Activated CD4-positive, alpha-beta memory T cell treated with anti-CD3 and anti-CD28 coated beads, Interleukin-2, amount 10 ng/mL, durations not matched to agents 7 days and 5 days (primary cell): ENCODE data around the gene ADAM17. TPM values are rescaled to one million over a fixed set of nuclear protein-coding genes. Genes with fewer than 3 reads are reported as not detected.

Experiments
- CTCF ChIA-PET: fragments of 350-600 bp; sonication (Branson Sonifier 250); formaldehyde crosslinking; loops from one replicate; lab custom pipeline; 2021; ENCODE audit warnings: antibody characterized with exemption, inconsistent platforms; lab: Charles Lee
- POLR2A ChIA-PET: fragments of 350-600 bp; sonication (Branson Sonifier 250); formaldehyde crosslinking; loops from one replicate; lab custom pipeline; 2021; ENCODE audit warnings: antibody characterized with exemption; lab: Charles Lee
- DNase-seq: peaks from one replicate; pipeline ENCODE4 v3.0.0-alpha.2; 2020
- H3K27ac Mint-ChIP-seq: one replicate; pipeline ENCODE4 v1.8.0; 2021; ENCODE audit warnings: mild to moderate bottlenecking, mixed read lengths
- H3K27me3 Mint-ChIP-seq: one replicate; pipeline ENCODE4 v1.8.0; 2021; ENCODE audit warnings: mixed read lengths
- H3K36me3 Mint-ChIP-seq: one replicate; pipeline ENCODE4 v1.8.0; 2021; ENCODE audit warnings: low read depth, mixed read lengths
- H3K4me1 Mint-ChIP-seq: one replicate; pipeline ENCODE4 v1.8.0; 2021; ENCODE audit warnings: mixed read lengths
- H3K4me3 Mint-ChIP-seq: one replicate; pipeline ENCODE4 v1.8.0; 2021; ENCODE audit warnings: mild to moderate bottlenecking, mixed read lengths
- H3K9me3 Mint-ChIP-seq: one replicate; pipeline ENCODE4 v1.8.0; 2021; ENCODE audit warnings: mixed read lengths
- total RNA-seq, 2 experiments: library from RNA; stranded (reverse); gene quantifications; one replicate each; pipeline ENCODE4 v1.2.3, GENCODE V29; 2021

The ADAM17 gene
- total RNA-seq, 2 experiments from 2014 or later = 28.9 to 31.0 TPM

DNA sequence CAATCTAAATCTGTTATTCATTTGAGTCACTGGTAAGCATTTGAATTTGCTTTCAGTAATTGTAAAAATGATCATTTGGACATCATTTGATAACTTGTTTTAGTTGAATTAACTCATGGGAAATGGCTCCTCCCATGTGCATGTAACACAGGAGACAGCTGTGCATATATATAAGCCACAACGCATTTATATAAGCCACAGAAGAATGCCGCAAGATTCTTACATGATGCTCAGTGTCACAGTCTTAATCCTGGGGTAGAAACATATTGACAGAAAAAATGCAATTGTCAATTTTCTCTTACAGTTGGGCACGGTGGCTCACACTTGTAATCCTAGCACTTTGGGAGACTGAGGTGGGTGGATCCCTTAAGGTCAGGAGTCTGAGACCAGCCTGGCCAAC, 94.6 kb downstream of the ADAM17 start:
- POLR2A ChIA-PET = interaction anchor here (1.9 kb wide), 1 partner anchor 12 kb away, joined by 4 read pairs; no protein-coding TSS in a partner anchor
- DNase-seq = no peak
- peaks cover 14% of the 10 kb centered on the region for H3K4me1 Mint-ChIP-seq
- CTCF ChIA-PET = no interaction called here
- no peaks in the 10 kb centered on the region for H3K27me3 Mint-ChIP-seq
- no peak overlapping the region for H3K4me3 Mint-ChIP-seq
- H3K27ac Mint-ChIP-seq = no peak overlapping the region
- H3K9me3 Mint-ChIP-seq = no peaks in the 10 kb centered on the region
- H3K36me3 Mint-ChIP-seq = peaks cover 53% of the 10 kb centered on the region

DNA sequence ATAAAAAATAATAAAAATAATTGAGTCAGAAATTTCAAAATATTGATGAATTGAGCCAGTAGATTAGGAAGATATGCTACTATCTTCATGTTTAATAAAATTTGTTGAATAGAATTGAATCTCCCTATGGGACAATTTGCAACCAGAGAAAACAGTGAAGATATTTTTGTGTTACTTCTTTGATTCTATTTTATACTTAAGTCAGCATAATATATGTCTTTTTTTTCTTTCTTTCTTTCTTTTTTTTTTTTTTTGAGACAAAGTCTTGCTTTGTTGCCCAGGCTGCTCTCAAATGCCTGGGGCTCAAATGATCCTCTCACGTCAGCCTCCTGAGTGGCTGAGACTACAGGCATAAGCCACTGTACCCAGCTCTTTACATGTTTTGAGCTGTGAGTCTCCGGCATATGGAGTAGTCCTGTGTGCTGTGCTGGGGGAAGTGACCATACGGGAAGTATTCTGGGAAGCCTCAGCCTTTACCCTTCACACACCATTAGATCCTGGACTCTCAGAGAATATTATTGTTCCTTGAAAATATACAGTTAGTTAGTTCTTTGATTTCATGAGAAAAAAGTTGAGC, 95.1 kb downstream of the ADAM17 start:
- ChIA-PET POLR2A (no interaction called here), CTCF (no interaction called here)
- DNase-seq = no peak
- Mint-ChIP-seq H3K36me3 (peaks cover 50% of the 10 kb centered on the region), H3K4me1 (peaks cover 14% of the 10 kb centered on the region), H3K4me3 (no peak overlapping the region), H3K27ac (no peak overlapping the region), H3K9me3 (no peaks in the 10 kb centered on the region), H3K27me3 (no peaks in the 10 kb centered on the region)

DNA sequence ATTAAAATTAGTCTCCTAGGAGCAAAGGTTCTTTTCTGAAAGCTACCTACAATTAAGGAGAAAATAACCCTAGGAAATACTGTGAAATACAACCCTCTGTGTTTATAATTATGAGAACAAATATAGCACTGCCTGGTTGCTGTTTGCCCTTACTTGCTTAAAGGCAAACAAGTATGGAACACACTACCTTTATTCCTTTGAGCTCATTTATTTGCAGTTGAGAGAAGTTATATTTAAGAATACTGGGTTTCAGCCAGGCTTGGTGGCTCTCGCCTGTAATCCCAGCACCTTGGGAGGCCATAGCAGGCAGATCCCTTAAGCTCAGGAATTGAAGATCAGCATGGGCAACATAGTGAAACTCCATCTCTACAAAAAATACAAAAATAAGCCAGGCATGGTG, 104.4 kb downstream of the ADAM17 start:
- ChIA-PET POLR2A (interaction anchor here (0.9 kb wide), 1 partner anchor 23 kb away, joined by 3 read pairs; no protein-coding TSS in a partner anchor), CTCF (no interaction called here)
- Mint-ChIP-seq H3K27ac (no peak overlapping the region), H3K36me3 (peaks cover 35% of the 10 kb centered on the region), H3K4me3 (no peak overlapping the region), H3K4me1 (no peaks in the 10 kb centered on the region), H3K9me3 (no peaks in the 10 kb centered on the region), H3K27me3 (no peaks in the 10 kb centered on the region)
- DNase-seq = no peak

DNA sequence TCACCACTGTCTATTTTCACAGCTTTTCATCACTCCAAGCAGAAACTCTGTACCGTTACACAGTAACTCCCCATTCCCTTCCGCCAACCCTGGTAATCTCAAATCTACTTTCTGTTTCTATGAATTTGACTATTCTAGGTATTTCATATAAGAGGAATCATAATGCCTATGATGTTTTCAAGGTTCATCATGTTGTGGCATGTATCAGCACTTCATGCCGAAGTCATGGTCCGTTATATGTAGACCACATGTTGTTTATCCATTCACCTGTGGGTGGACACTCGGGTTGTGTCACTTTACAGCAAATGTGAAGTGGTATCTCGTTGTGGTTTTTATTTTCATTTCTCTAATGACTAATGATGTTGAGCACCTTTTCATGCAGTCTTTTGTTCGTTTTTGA, 110.5 kb downstream of the ADAM17 start:
- Mint-ChIP-seq H3K27ac (peak overlapping the region; percentile 73), H3K9me3 (no peaks in the 10 kb centered on the region), H3K4me1 (peaks cover 22% of the 10 kb centered on the region), H3K4me3 (peak overlapping the region; percentile 3), H3K36me3 (peaks cover 47% of the 10 kb centered on the region), H3K27me3 (no peaks in the 10 kb centered on the region)
- ChIA-PET POLR2A (interaction anchor here (0.6 to 1.2 kb wide), 5 partner anchors 22 to 37 kb away, joined by 3 to 5 read pairs (median 3); partner anchors contain the start of genes IAH1 and ITGB1BP1), CTCF (interaction anchor here (0.7 kb wide), 1 partner anchor 385 kb away, joined by 3 read pairs; no protein-coding TSS in a partner anchor)
- DNase-seq = no peak

- ChIA-PET CTCF (interaction anchor here (1.0 kb wide), 1 partner anchor 12 kb away, joined by 5 read pairs; no protein-coding TSS in a partner anchor), POLR2A (interaction anchor here (1.4 to 1.6 kb wide), 3 partner anchors 11 to 21 kb away, joined by 3 to 5 read pairs (median 3); partner anchors contain the start of gene ITGB1BP1)
- Mint-ChIP-seq H3K27ac (peak overlapping the region; percentile 4), H3K27me3 (no peaks in the 10 kb centered on the region), H3K36me3 (peaks cover 51% of the 10 kb centered on the region), H3K9me3 (no peaks in the 10 kb centered on the region), H3K4me3 (no peak overlapping the region), H3K4me1 (peaks cover 22% of the 10 kb centered on the region)
- DNase-seq = no peak
These were observed 112.1 kb downstream of the ADAM17 start for GRCh38 chr2:9443526-9443925.

DNA sequence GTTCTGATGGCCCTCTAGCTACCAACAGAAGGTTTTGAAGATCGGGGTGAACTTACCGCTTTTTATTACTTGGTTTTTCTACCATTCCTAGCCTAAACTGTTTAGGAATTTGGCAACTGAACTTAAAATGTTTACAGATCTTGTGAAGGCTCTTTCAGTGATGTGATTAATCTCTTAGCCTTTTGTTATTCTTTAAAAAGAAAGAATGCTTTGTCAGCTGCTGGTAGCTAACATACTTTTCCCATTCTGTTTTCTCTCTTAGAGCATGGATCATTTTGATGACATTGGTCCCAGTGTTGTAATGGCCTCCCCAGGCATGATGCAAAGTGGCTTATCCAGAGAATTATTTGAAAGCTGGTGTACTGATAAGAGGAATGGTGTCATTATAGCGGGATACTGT, 114.1 kb downstream of the ADAM17 start:
- H3K9me3 Mint-ChIP-seq = no peaks in the 10 kb centered on the region
- ChIA-PET CTCF (no interaction called here), POLR2A (interaction anchor here (1.3 kb wide), 1 partner anchor 17 kb away, joined by 3 read pairs; no protein-coding TSS in a partner anchor)
- no peaks in the 10 kb centered on the region for H3K27me3 Mint-ChIP-seq
- H3K4me1 Mint-ChIP-seq = peaks cover 22% of the 10 kb centered on the region
- peaks cover 58% of the 10 kb centered on the region for H3K36me3 Mint-ChIP-seq
- no peak overlapping the region for H3K27ac Mint-ChIP-seq
- no peak for DNase-seq
- no peak overlapping the region for H3K4me3 Mint-ChIP-seq

DNA sequence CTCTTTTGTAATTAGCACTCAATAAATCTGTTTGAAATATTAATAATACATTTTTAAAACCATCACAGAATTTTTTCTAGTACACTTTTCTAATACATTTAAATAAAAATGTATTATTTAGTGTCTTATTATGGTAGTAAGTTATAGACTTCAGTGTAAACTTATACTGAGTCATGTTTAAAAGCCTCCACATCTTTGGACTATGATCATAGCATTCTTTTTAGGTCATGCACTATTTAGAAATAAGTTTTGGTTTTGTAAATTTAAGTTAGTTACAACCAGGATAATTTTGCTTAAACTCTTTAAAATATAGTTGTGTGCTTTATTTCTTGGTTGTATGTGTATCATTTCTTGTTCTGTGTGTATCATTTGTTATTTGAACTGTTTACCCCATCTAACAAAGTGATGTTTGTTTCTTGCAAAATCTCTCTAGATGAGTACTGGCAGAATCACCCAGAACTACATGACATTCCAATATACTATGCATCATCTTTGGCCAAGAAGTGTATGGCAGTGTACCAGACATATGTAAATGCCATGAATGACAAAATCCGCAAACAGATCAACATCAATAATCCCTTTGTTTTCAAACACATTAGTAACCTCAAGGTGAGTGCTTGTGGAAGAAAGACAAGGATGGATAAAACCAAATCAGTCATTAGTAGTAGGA, 115.4 kb downstream of the ADAM17 start:
- Mint-ChIP-seq H3K9me3 (no peaks in the 10 kb centered on the region), H3K27me3 (no peaks in the 10 kb centered on the region), H3K4me1 (peaks cover 15% of the 10 kb centered on the region), H3K4me3 (no peak overlapping the region), H3K27ac (no peak overlapping the region), H3K36me3 (peaks cover 53% of the 10 kb centered on the region)
- POLR2A ChIA-PET = no interaction called here
- no peak for DNase-seq
- CTCF ChIA-PET = no interaction called here

DNA sequence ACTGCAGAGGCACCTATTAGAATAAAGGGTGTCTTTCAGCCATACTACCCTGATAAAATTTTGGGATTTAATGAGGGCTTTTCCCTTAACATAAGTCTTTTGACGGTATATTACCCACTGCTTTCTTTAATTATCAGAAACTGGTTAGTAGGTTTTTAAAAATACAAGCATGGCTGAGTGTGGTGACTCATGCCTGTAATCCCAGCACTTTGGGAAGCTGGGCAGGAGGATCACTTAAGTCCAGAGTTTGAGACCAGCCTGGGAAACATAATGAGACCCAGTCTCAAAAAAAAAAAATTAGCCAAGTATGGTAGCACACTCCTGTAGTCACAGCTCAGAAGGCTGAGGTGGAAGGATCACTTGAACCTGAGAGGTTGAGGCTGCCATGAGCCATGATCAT, 116.1 kb downstream of the ADAM17 start:
- peaks cover 55% of the 10 kb centered on the region for H3K36me3 Mint-ChIP-seq
- H3K9me3 Mint-ChIP-seq = no peaks in the 10 kb centered on the region
- peaks cover 10% of the 10 kb centered on the region for H3K4me1 Mint-ChIP-seq
- POLR2A ChIA-PET = no interaction called here
- CTCF ChIA-PET = no interaction called here
- H3K27ac Mint-ChIP-seq = no peak overlapping the region
- no peak overlapping the region for H3K4me3 Mint-ChIP-seq
- H3K27me3 Mint-ChIP-seq = no peaks in the 10 kb centered on the region
- DNase-seq = no peak

Other genes with a start within 250 kb of the ADAM17 start
- gene ITGB1BP1, start 132.3 kb downstream of the ADAM17 start, total RNA-seq = 100 to 1,000 TPM; 112 to 119 TPM
- gene CPSF3, start 132.2 kb downstream of the ADAM17 start, total RNA-seq = 10 to 100 TPM; 49.7 to 51.7 TPM
- gene IAH1, start 81.3 kb downstream of the ADAM17 start, total RNA-seq = 10 to 100 TPM; 69.2 to 79.0 TPM
- gene YWHAQ, start 75.2 kb upstream of the ADAM17 start, total RNA-seq = 100 to 1,000 TPM; 335 to 351 TPM